Stimulated activated CD4-positive, alpha-beta T cell treated with anti-CD3 and anti-CD28 coated beads, TNF-alpha, amount 100 ng/mL, for 48 hours (primary cell): ENCODE measurements around the gene ERBB4.
"Not testable (repeated sequence)": the region's sequence is repeated elsewhere in the genome, so short reads cannot be mapped to it uniquely, and the experiment has no call there.

ENCODE experiments used
- DNase-seq, 3 donors: peaks; one replicate each; pipeline ENCODE4 v3.0.0-alpha.2; 2020; ENCODE audit warnings: low read depth in 3 of 3

The ERBB4 gene

GRCh38 chr2:212299943-212300342 is 238.7 kb downstream of the ERBB4 start:
- DNase-seq: no peak

GRCh38 chr2:212299333-212299732 is 239.3 kb downstream of the ERBB4 start:
- no peak for DNase-seq

GRCh38 chr2:212295571-212295970 is 243.0 kb downstream of the ERBB4 start:
- DNase-seq: no peak

- DNase-seq: no peak
Observed at GRCh38 chr2:212294816-212295215, 243.8 kb downstream of the ERBB4 start.

GRCh38 chr2:212289301-212289700 is 249.3 kb downstream of the ERBB4 start:
- DNase-seq: no peak

GRCh38 chr2:212288308-212288707 is 250.3 kb downstream of the ERBB4 start:
- no peak for DNase-seq

GRCh38 chr2:212284166-212284565 is 254.4 kb downstream of the ERBB4 start:
- no peak for DNase-seq

- no peak for DNase-seq
Observed at GRCh38 chr2:212282671-212283261, 255.8 kb downstream of the ERBB4 start.

- DNase-seq: no peak
Observed at GRCh38 chr2:212276813-212277212, 261.8 kb downstream of the ERBB4 start.

- no peak for DNase-seq
Observed at GRCh38 chr2:212274215-212274614, 264.4 kb downstream of the ERBB4 start.

- DNase-seq: no peak
Observed at GRCh38 chr2:212271583-212271982, 267.0 kb downstream of the ERBB4 start.

GRCh38 chr2:212269005-212269404 is 269.6 kb downstream of the ERBB4 start:
- DNase-seq: no peak

GRCh38 chr2:212266297-212266696 is 272.3 kb downstream of the ERBB4 start:
- DNase-seq: no peak

- DNase-seq: no peak
Observed at GRCh38 chr2:212265777-212266176, 272.8 kb downstream of the ERBB4 start.

GRCh38 chr2:212264187-212264586 is 274.4 kb downstream of the ERBB4 start:
- no peak for DNase-seq

- DNase-seq: no peak
Observed at GRCh38 chr2:212259226-212259625, 279.4 kb downstream of the ERBB4 start.

- no peak for DNase-seq
Observed at GRCh38 chr2:212254339-212254738, 284.3 kb downstream of the ERBB4 start.

- DNase-seq: no peak
Observed at GRCh38 chr2:212249451-212249850, 289.2 kb downstream of the ERBB4 start.

GRCh38 chr2:212245880-212246279 is 292.7 kb downstream of the ERBB4 start:
- no peak for DNase-seq

GRCh38 chr2:212242724-212243123 is 295.9 kb downstream of the ERBB4 start:
- DNase-seq: no peak

- DNase-seq: not testable (repeated sequence)
Observed at GRCh38 chr2:212238152-212238551, 300.4 kb downstream of the ERBB4 start.

- DNase-seq: no peak
Observed at GRCh38 chr2:212237350-212238095, 301.1 kb downstream of the ERBB4 start.

GRCh38 chr2:212228743-212229171 is 309.8 kb downstream of the ERBB4 start:
- no peak for DNase-seq

GRCh38 chr2:212227755-212228154 is 310.8 kb downstream of the ERBB4 start:
- DNase-seq: no peak
